ENCODE results near the gene ATP8A1.

The ATP8A1 gene

GRCh38 chr4:42364266-42365053 lies 292.4 kb downstream of the ATP8A1 start:
- no peaks in the 10 kb centered on the region for H3K36me3 ChIP-seq (ENCODE audit: control insufficient read depth, insufficient read depth, low read length)
- no peaks in the 10 kb centered on the region for H3K27me3 ChIP-seq (ENCODE audit: control insufficient read depth, insufficient read depth, low read length)
- no peak overlapping the region for H3K9ac ChIP-seq (ENCODE audit: low read depth, low read length)
- H3K4me3 ChIP-seq (ENCODE audit: low read depth, low read length), result no peak overlapping the region
- no peaks in the 10 kb centered on the region for H3K4me1 ChIP-seq (ENCODE audit: control insufficient read depth, insufficient read depth, low read length)
- no peaks in the 10 kb centered on the region for H3K9me3 ChIP-seq (ENCODE audit: control insufficient read depth, insufficient read depth, low read length)

GRCh38 chr4:42363614-42364013 lies 293.3 kb downstream of the ATP8A1 start:
- Histone ChIP-seq H3K4me3 (ENCODE audit: low read depth, low read length) (no peak overlapping the region), H3K36me3 (ENCODE audit: control insufficient read depth, insufficient read depth, low read length) (no peaks in the 10 kb centered on the region), H3K4me1 (ENCODE audit: control insufficient read depth, insufficient read depth, low read length) (no peaks in the 10 kb centered on the region), H3K9me3 (ENCODE audit: control insufficient read depth, insufficient read depth, low read length) (no peaks in the 10 kb centered on the region), H3K27me3 (ENCODE audit: control insufficient read depth, insufficient read depth, low read length) (no peaks in the 10 kb centered on the region), H3K9ac (ENCODE audit: low read depth, low read length) (no peak overlapping the region)

DNA sequence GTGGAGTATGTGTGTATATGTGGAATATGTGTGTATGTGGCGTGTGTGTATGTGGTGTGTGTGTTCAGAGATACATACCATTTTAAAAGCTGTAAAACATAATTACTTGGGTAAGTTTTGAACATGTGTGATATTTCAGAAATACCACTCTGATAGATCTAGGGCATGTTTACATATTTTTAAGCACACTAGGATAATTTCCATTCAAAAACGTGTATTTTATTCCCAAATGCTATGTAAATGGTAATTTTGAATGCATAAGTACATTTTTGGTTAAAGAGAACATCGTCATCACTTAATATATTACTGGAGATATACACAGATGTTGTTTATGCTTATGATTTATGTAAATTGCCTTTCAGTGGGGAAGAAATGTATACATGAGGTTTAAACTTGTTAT lies 294.3 kb downstream of the ATP8A1 start:
- Histone ChIP-seq H3K9ac (ENCODE audit: low read depth, low read length) (no peak overlapping the region), H3K4me1 (ENCODE audit: control insufficient read depth, insufficient read depth, low read length) (no peaks in the 10 kb centered on the region), H3K9me3 (ENCODE audit: control insufficient read depth, insufficient read depth, low read length) (no peaks in the 10 kb centered on the region), H3K4me3 (ENCODE audit: low read depth, low read length) (no peak overlapping the region), H3K36me3 (ENCODE audit: control insufficient read depth, insufficient read depth, low read length) (no peaks in the 10 kb centered on the region), H3K27me3 (ENCODE audit: control insufficient read depth, insufficient read depth, low read length) (no peaks in the 10 kb centered on the region)

DNA sequence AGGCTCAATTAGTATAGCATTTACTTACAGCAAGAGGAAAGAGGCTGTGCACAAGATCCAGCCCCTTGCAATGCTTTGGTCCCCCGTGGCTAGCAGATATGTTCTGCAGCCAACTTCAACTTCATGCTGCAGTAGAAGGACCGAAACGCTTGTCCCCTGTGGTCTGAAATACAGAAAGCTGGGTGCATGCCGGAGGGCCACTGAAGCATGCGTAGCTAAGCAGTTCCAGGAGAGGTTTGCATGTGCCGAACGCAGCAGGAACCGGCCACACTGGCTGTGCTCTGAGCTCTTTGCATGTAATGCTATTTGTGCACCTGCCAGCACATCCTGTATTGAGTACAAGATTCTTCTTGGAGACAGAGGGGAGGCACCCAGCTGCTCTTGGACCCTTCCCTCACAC lies 295.4 kb downstream of the ATP8A1 start:
- Histone ChIP-seq H3K27me3 (ENCODE audit: control insufficient read depth, insufficient read depth, low read length) (no peaks in the 10 kb centered on the region), H3K36me3 (ENCODE audit: control insufficient read depth, insufficient read depth, low read length) (no peaks in the 10 kb centered on the region), H3K4me1 (ENCODE audit: control insufficient read depth, insufficient read depth, low read length) (no peaks in the 10 kb centered on the region), H3K9me3 (ENCODE audit: control insufficient read depth, insufficient read depth, low read length) (no peaks in the 10 kb centered on the region), H3K9ac (ENCODE audit: low read depth, low read length) (no peak overlapping the region), H3K4me3 (ENCODE audit: low read depth, low read length) (no peak overlapping the region)

GRCh38 chr4:42360256-42360669 lies 296.6 kb downstream of the ATP8A1 start:
- Histone ChIP-seq H3K4me1 (ENCODE audit: control insufficient read depth, insufficient read depth, low read length) (no peaks in the 10 kb centered on the region), H3K36me3 (ENCODE audit: control insufficient read depth, insufficient read depth, low read length) (no peaks in the 10 kb centered on the region), H3K27me3 (ENCODE audit: control insufficient read depth, insufficient read depth, low read length) (no peaks in the 10 kb centered on the region), H3K9ac (ENCODE audit: low read depth, low read length) (no peak overlapping the region), H3K4me3 (ENCODE audit: low read depth, low read length) (no peak overlapping the region), H3K9me3 (ENCODE audit: control insufficient read depth, insufficient read depth, low read length) (no peaks in the 10 kb centered on the region)

- Histone ChIP-seq H3K9ac (ENCODE audit: low read depth, low read length) (no peak overlapping the region), H3K36me3 (ENCODE audit: control insufficient read depth, insufficient read depth, low read length) (no peaks in the 10 kb centered on the region), H3K9me3 (ENCODE audit: control insufficient read depth, insufficient read depth, low read length) (no peaks in the 10 kb centered on the region), H3K27me3 (ENCODE audit: control insufficient read depth, insufficient read depth, low read length) (no peaks in the 10 kb centered on the region), H3K4me3 (ENCODE audit: low read depth, low read length) (no peak overlapping the region), H3K4me1 (ENCODE audit: control insufficient read depth, insufficient read depth, low read length) (no peaks in the 10 kb centered on the region)
Measured at GRCh38 chr4:42359711-42360110, 297.2 kb downstream of the ATP8A1 start.

All from iPS-15b (cell line).